Esophagus squamous epithelium (tissue), 5 donors: ENCODE data around the gene CRHR1. TPM values are rescaled to one million over a fixed set of nuclear protein-coding genes. Genes with fewer than 3 reads are reported as not detected.

ENCODE experiments used
- DNase-seq: peaks from one replicate; lab custom pipeline; 2025; lab: John Stamatoyannopoulos, UW
- H3K27ac ChIP-seq, 4 donors: fragments of 200-600 bp; sonication (generic); one replicate each; pipeline ENCODE4 v1.5.1; 2016 to 2019; ENCODE audit warnings: mild to moderate bottlenecking in 1 of 4
- H3K27me3 ChIP-seq, 4 donors: fragments of 200-600 bp; sonication (generic); 1 replicate in 3 of 4; 2 replicates in 1 of 4; pipeline versions ENCODE4 v1.5.1 to v1.6.0; 2017 to 2021; ENCODE audit warnings: antibody characterized with exemption in 1 of 4
- H3K36me3 ChIP-seq, 3 donors: fragments of 200-600 bp; sonication (generic); one replicate each; pipeline ENCODE4 v1.5.1; 2016 to 2019
- H3K4me1 ChIP-seq, 3 donors: fragments of 200-600 bp; sonication (generic); one replicate each; pipeline ENCODE4 v1.5.1; 2017 to 2019
- H3K4me3 ChIP-seq, 4 donors: fragments of 200-600 bp; sonication (generic); 1 replicate in 3 of 4; 2 replicates in 1 of 4; pipeline ENCODE4 v1.5.1; 2016 to 2019; ENCODE audit warnings: mild to moderate bottlenecking in 2 of 4, moderate library complexity in 1 of 4
- H3K9me3 ChIP-seq, 3 donors: fragments of 200-600 bp; sonication (generic); one replicate each; pipeline ENCODE4 v1.5.1; 2016 to 2019
- CTCF ChIP-seq, 6 experiments: fragments of 450-650 bp in 4 of 6; fragments of 200-600 bp in 2 of 6; sonication (generic) in 2 of 6; IDR thresholded peaks; one replicate each; pipeline ENCODE4 v1.5.1; 2016 to 2019; ENCODE audit warnings: antibody characterized with exemption in 6 of 6, mild to moderate bottlenecking in 4 of 6, moderate library complexity in 4 of 6
- POLR2A ChIP-seq, 4 donors: fragments of 450-650 bp; IDR thresholded peaks; one replicate each; pipeline ENCODE4 v1.6.1; 2017; ENCODE audit warnings: antibody characterized with exemption in 4 of 4, mild to moderate bottlenecking in 4 of 4, moderate library complexity in 3 of 4
- WGBS, 2 donors: methylation state at CpG; one replicate each; pipeline ENCODE4 v1.1.5; 2018; 5-methylcytosine and 5-hydroxymethylcytosine counted together
- intact Hi-C: fragments of 100-400 bp; cut with DNase I; formaldehyde crosslinking; loops from one replicate; pipeline ENCODE4 v1.15.0; 2022
- total RNA-seq, 4 donors: library from RNA; depleted of rRNA; stranded (reverse); fragments of >200 nt; gene quantifications; one replicate each; pipeline ENCODE4 v1.1.0, GENCODE V29; 2016
- donor health status: DM: yes; HTN: yes; CAD: no.

The CRHR1 gene
- total RNA-seq, 4 donors from 2014 or later: not detected

GRCh38 chr17:45843722-45844121 is 59.6 kb downstream of the CRHR1 start:
- Histone ChIP-seq H3K27ac (no peak overlapping the region), H3K9me3 (no peaks in the 10 kb centered on the region), H3K4me3 (no peak overlapping the region), H3K27me3 (peaks cover 0 to 5% (median 0%) of the 10 kb centered on the region in 4 donors), H3K4me1 (no peaks in the 10 kb centered on the region), H3K36me3 (no peaks in the 10 kb centered on the region)
- intact Hi-C loops: no loop called here
- WGBS, 2 donors: 84 to 89% methylated on average over 2 to 4 of the region's 4 CpGs
- no peak for DNase-seq
- TF ChIP-seq CTCF (IDR thresholded peaks at IDR 0.05) (no peak), POLR2A (IDR thresholded peaks at IDR 0.05) (no peak)

- no peak within 1 kb of the TSS for H3K4me3 ChIP-seq
- no peak for TF ChIP-seq CTCF (IDR thresholded peaks at IDR 0.05)
- TF ChIP-seq POLR2A (IDR thresholded peaks at IDR 0.05): no peak
- WGBS, 2 donors: 55 to 80% methylated on average over 4 to 15 of the region's 25 CpGs
- no peaks in the 10 kb centered on the region for H3K9me3 ChIP-seq
- intact Hi-C loops: no loop called here
- H3K4me1 ChIP-seq: no peaks in the 10 kb centered on the region
- no peaks in the 10 kb centered on the region for H3K36me3 ChIP-seq
- H3K27me3 ChIP-seq: peaks cover 0 to 6% (median 0%) of the 10 kb centered on the region in 4 donors
- no peak within 1 kb of the TSS for H3K27ac ChIP-seq
- DNase-seq: no peak
These were observed 60.7 kb downstream of the CRHR1 start, which contains the start of gene SPPL2C for GRCh38 chr17:45844695-45845375. SPPL2C (plus strand) TSS chr17:45844881; CDS start chr17:45844907, 26 bp downstream.

- Histone ChIP-seq H3K4me3 (no peak overlapping the region), H3K9me3 (no peaks in the 10 kb centered on the region), H3K4me1 (no peaks in the 10 kb centered on the region), H3K27me3 (peaks cover 0 to 13% (median 0%) of the 10 kb centered on the region in 4 donors), H3K36me3 (no peaks in the 10 kb centered on the region), H3K27ac (no peak overlapping the region)
- intact Hi-C loops: no loop called here
- TF ChIP-seq POLR2A (IDR thresholded peaks at IDR 0.05): no peak
- TF ChIP-seq CTCF (IDR thresholded peaks at IDR 0.05): no peak
- 73 to 74% methylated on average over 4 to 12 of the region's 35 CpGs for WGBS, 2 donors
- no peak for DNase-seq
These were observed 61.5 kb downstream of the CRHR1 start for GRCh38 chr17:45845376-45846185.

GRCh38 chr17:45846223-45846622 is 62.1 kb downstream of the CRHR1 start:
- H3K4me1 ChIP-seq: no peaks in the 10 kb centered on the region
- no peaks in the 10 kb centered on the region for H3K9me3 ChIP-seq
- peaks cover 0 to 18% (median 0%) of the 10 kb centered on the region in 4 donors for H3K27me3 ChIP-seq
- TF ChIP-seq CTCF (IDR thresholded peaks at IDR 0.05) (no peak), POLR2A (IDR thresholded peaks at IDR 0.05) (no peak)
- WGBS, 2 donors: 87 to 88% methylated on average over 4 to 6 of the region's 10 CpGs
- H3K4me3 ChIP-seq: no peak overlapping the region
- intact Hi-C loops: no loop called here
- no peaks in the 10 kb centered on the region for H3K36me3 ChIP-seq
- no peak overlapping the region for H3K27ac ChIP-seq
- DNase-seq: no peak

GRCh38 chr17:45846646-45847045 is 62.5 kb downstream of the CRHR1 start:
- H3K4me1 ChIP-seq: no peaks in the 10 kb centered on the region
- DNase-seq: no peak
- TF ChIP-seq CTCF (IDR thresholded peaks at IDR 0.05) (no peak), POLR2A (IDR thresholded peaks at IDR 0.05) (no peak)
- H3K36me3 ChIP-seq: no peaks in the 10 kb centered on the region
- no peak overlapping the region for H3K27ac ChIP-seq
- no peaks in the 10 kb centered on the region for H3K9me3 ChIP-seq
- 59 to 85% methylated on average over 4 to 5 of the region's 9 CpGs for WGBS, 2 donors
- intact Hi-C loops: no loop called here
- H3K4me3 ChIP-seq: no peak overlapping the region
- H3K27me3 ChIP-seq: peaks cover 0 to 22% (median 0%) of the 10 kb centered on the region in 4 donors
